Small intestine (tissue), 7 donors: ENCODE data around the gene HTRA2. TPM values are rescaled to one million over a fixed set of nuclear protein-coding genes. Genes with fewer than 3 reads are reported as not detected.
A peak's percentile ranks its signal among the peaks of the same experiment; 100 is the strongest.

Experiments used
- DNase-seq, 2 donors: peaks; one replicate each; pipeline versions ENCODE4 v3.0.0 to v3.0.0-alpha.2; 2013
- FAIRE-seq: peaks from 2 replicates; lab custom pipeline; 2012; peaks lifted over from hg19 to GRCh38; lab: Jason Lieb, UNC
- H3K27ac ChIP-seq, 3 donors: one replicate each; pipeline ENCODE4 v1.5.1; 2013; ENCODE audit warnings: low read length in 2 of 3, mild to moderate bottlenecking in 2 of 3, control low read depth in 1 of 3, inconsistent platforms in 1 of 3, low read depth in 1 of 3, moderate library complexity in 1 of 3
- H3K27me3 ChIP-seq, 3 donors: one replicate each; pipeline ENCODE4 v1.6.1; 2013; ENCODE audit warnings: low read length in 3 of 3, inconsistent platforms in 1 of 3; ENCODE audit not compliant: control insufficient read depth in 3 of 3, insufficient read depth in 3 of 3
- H3K36me3 ChIP-seq, 3 donors: one replicate each; pipeline ENCODE4 v1.6.1; 2013; ENCODE audit warnings: low read length in 3 of 3, inconsistent platforms in 1 of 3, low read depth in 1 of 3, mild to moderate bottlenecking in 1 of 3, moderate library complexity in 1 of 3; ENCODE audit not compliant: control insufficient read depth in 3 of 3, insufficient read depth in 2 of 3
- H3K4me1 ChIP-seq, 3 donors: one replicate each; pipeline ENCODE4 v1.6.1; 2013; ENCODE audit warnings: low read length in 2 of 3, inconsistent platforms in 1 of 3, low read depth in 1 of 3, mild to moderate bottlenecking in 1 of 3, moderate library complexity in 1 of 3; ENCODE audit not compliant: control insufficient read depth in 3 of 3, insufficient read depth in 2 of 3
- H3K4me3 ChIP-seq, 3 donors: one replicate each; pipeline ENCODE4 v1.5.1; 2013; ENCODE audit warnings: low read length in 3 of 3, control low read depth in 1 of 3, inconsistent platforms in 1 of 3, low read depth in 1 of 3, mild to moderate bottlenecking in 1 of 3, moderate library complexity in 1 of 3
- H3K9me3 ChIP-seq, 2 donors: one replicate each; pipeline ENCODE4 v1.6.1; 2013; ENCODE audit warnings: low read depth in 1 of 2, low read length in 1 of 2; ENCODE audit not compliant: control insufficient read depth in 2 of 2, insufficient read depth in 1 of 2
- WGBS, 3 donors: extraction: QIAGEN DNeasy Blood & Tissue Kit; methylation state at CpG; one replicate each; pipeline ENCODE4 v1.1.7; 2013; 5-methylcytosine and 5-hydroxymethylcytosine counted together
- polyA plus RNA-seq, 4 donors: library from polyadenylated mRNA; stranded (reverse) in 3 of 4; unstranded in 1 of 4; fragments of 200-250 nt in 3 of 4; fragments of 120-200 nt in 1 of 4; gene quantifications; one replicate each; pipeline versions ENCODE4 v1.2.1 to v1.2.3, GENCODE V29; 2013
- donor health status: healthy with polysubstance abuse.
- donor health status: control.
- donor health status: control.
- donor health status: Bipolar disorder and iron deficiency.
- donor health status: healthy.

Gene HTRA2
- polyA plus RNA-seq, 4 donors: 20.4 to 42.3 (median 28.1) TPM

DNA sequence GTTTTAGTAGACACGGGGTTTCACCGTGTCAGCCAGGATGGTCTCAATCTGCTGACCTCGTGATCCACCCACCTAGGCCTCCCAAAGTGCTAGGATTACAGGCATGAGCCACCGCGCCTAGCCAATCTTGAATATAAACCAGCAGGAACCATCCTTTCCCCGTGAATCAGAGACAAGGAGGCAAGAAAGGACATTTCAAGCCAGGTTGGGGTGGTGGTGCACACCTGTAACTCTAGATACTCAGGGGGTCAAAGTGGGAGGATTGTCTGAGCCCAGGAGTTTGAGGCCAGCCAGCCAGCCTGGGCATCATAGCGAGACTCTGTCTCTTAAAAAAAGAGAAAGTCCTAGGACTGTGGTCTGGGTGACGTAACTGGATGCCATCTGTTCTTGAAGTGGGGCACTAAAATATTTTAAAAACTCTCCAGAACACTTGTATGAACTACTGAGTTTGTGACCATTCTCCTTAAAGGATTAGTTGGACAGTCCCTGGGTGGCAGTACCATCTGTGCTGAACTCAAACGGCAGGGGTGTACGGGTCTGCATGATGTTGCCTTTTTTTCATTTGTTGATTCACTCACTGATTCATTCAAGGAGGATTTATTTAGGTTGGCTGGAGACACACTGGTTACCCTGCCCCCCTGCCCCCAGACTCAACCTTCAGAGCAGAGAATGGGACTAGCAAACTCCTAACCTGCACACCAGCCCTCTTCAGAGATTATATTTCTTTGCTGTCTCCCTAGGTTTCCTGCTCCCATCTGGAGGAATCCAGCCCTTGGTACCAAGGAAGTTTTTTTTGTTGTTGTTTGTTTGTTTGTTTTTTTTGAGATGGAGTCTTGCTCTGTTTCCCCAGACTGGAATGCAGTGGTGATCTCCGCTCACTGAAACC is 18.4 kb upstream of the HTRA2 start:
- Histone ChIP-seq H3K27ac (no peak overlapping the region), H3K9me3 (peaks cover 0 to 7% of the 10 kb centered on the region in 2 donors), H3K36me3 (peaks cover 0 to 4% (median 0%) of the 10 kb centered on the region in 3 donors), H3K27me3 (peaks cover 7 to 79% (median 41%) of the 10 kb centered on the region in 3 donors), H3K4me3 (no peak overlapping the region), H3K4me1 (peaks cover 0 to 26% (median 10%) of the 10 kb centered on the region in 3 donors)
- FAIRE-seq (no peak), DNase-seq (no peak)
- 27 to 41% (median 39%) methylated on average over 11 of the region's 11 CpGs for WGBS, 3 donors

DNA sequence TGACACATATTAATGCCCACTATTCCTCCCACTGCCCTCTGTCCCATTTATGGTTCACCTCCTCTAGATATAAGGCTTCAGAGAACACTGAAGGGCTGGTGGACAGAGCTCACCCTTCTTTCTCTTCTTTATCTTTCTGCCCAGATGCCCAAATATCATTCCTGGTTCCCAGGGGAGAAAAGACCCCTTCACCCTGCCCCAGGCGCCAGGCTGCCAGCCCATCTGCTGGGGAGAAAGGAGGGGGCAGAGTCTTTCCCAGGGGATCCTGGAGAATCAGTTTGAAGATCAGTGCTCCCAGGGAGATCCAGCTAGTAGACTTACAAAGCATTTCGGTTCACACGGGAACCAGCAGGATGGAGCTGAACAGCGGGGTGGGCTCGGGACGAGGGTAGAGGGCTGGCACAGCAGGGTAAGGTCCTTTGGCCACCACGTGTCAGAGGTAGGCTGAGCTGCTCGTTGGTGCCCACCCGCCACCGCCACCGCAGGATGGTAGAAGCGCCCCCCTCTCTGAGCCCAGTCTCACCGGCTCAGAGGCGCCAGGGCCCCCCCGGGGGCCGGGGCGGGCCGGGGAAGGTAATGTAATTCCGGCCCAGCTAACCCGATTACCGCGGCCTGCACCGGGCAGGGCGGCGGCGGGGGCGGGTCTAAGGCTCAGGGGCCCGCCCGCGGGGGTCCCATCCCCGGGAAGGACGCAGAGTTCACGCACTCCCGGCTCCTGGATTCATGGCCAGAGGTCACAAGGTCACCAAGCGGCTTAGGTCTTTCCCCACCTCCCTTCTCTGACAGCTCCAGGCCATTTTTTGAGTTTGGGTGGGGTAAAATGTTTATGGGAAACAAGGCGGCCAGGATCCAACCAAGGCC is 16.8 kb upstream of the HTRA2 start:
- no peak for DNase-seq
- 8 to 16% (median 12%) methylated on average over 21 to 36 of the region's 36 CpGs for WGBS, 3 donors
- H3K27ac ChIP-seq: no peak overlapping the region
- H3K4me3 ChIP-seq: no peak overlapping the region
- peaks cover 0 to 8% of the 10 kb centered on the region in 2 donors for H3K9me3 ChIP-seq
- H3K36me3 ChIP-seq: peaks cover 0 to 3% (median 2%) of the 10 kb centered on the region in 3 donors
- no peak for FAIRE-seq
- H3K27me3 ChIP-seq: peaks cover 9 to 95% (median 46%) of the 10 kb centered on the region in 3 donors
- H3K4me1 ChIP-seq: peaks cover 0 to 19% (median 12%) of the 10 kb centered on the region in 3 donors

DNA sequence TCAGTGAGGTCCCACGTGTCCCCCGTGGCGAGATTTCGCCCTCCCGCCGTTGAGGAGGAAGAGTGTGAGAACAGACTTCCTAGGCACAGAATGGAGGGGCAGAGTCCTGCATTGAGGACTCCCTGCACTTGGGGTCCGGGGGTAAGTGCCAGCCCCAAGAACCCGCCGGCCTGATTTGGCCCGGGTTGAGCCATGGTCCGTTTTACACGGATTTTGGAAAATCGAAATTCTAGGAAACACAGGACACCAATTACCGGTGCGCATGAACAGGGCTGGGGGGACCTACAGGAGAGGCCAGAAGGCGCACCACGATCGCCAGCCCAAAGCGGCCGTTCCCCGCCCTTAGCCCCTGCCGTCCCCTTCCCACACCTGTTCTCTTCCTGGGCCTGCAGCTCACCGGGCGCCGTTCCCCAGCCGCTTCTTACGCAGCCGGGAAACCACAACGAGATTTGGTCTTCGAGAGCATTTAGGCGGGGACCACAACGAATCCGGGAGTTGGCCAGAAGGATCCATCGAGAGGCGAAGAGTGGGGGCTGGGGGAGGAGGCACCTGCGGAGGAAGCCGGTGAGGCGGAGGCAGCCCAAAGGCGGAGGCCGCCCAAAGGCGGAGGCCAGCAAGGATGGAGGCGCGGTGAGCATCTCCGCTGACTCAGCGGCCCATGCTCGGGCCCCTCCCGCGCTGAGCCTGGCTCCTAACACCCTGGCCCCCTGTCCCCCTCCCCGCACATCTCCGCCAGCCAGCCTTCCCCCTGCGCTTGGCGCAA is 15.9 kb upstream of the HTRA2 start:
- peaks cover 0 to 13% (median 9%) of the 10 kb centered on the region in 3 donors for H3K4me1 ChIP-seq
- DNase-seq: peak in 1 of 2 donors; percentile 58
- H3K27ac ChIP-seq: peak overlapping the region in 1 of 3 donors; percentile 11
- peaks cover 0 to 4% (median 2%) of the 10 kb centered on the region in 3 donors for H3K36me3 ChIP-seq
- peaks cover 0 to 8% of the 10 kb centered on the region in 2 donors for H3K9me3 ChIP-seq
- 4 to 5% (median 4%) methylated on average over 39 to 52 of the region's 52 CpGs for WGBS, 3 donors
- H3K4me3 ChIP-seq: no peak overlapping the region
- FAIRE-seq: no peak
- H3K27me3 ChIP-seq: peaks cover 9 to 95% (median 49%) of the 10 kb centered on the region in 3 donors

DNA sequence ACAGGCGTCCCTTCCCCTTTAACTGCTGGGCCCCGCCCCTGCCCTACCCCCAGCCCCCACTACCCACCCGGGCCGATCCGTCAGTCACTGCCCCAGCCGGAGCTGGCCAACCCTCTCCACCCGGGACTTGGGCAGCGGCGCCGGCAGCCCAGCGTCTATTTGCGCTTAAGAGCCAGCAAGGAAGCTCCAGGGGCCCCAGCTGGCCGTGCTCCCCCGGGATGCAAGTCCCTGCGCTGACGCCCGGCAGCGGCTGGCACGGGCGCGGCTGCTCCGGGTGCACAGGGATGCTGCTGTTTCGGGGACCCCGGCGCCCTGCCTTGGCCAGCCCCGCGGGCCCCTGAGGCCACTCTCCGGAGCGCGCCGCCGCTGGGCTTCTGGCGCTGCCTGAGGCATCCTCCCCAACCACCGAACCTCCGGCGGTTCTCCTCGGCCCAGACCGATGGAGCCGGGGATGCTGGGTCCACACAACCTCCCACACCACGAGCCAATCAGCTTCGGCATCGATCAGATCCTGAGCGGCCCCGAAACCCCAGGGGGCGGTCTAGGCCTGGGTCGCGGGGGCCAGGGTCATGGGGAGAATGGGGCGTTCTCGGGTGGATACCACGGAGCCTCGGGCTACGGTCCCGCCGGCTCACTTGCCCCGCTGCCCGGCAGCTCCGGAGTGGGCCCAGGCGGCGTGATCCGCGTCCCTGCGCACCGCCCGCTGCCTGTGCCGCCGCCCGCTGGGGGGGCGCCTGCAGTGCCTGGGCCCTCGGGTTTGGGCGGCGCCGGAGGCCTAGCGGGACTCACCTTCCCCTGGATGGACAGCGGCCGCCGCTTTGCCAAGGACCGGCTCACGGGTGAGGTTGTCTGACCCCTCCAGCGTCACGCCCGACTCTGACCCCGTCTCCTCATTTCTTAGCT is 15.1 kb upstream of the HTRA2 start, which contains the start of gene TLX2:
TLX2 (plus strand) TSS at position 83 of the 903 bp plus-strand sequence; CDS start at position 440, 357 bp downstream.
- Histone ChIP-seq H3K27me3 (peaks cover 9 to 96% (median 49%) of the 10 kb centered on the region in 3 donors), H3K4me3 (peak within 1 kb of the TSS in 1 of 3 donors; percentile 10)

DNA sequence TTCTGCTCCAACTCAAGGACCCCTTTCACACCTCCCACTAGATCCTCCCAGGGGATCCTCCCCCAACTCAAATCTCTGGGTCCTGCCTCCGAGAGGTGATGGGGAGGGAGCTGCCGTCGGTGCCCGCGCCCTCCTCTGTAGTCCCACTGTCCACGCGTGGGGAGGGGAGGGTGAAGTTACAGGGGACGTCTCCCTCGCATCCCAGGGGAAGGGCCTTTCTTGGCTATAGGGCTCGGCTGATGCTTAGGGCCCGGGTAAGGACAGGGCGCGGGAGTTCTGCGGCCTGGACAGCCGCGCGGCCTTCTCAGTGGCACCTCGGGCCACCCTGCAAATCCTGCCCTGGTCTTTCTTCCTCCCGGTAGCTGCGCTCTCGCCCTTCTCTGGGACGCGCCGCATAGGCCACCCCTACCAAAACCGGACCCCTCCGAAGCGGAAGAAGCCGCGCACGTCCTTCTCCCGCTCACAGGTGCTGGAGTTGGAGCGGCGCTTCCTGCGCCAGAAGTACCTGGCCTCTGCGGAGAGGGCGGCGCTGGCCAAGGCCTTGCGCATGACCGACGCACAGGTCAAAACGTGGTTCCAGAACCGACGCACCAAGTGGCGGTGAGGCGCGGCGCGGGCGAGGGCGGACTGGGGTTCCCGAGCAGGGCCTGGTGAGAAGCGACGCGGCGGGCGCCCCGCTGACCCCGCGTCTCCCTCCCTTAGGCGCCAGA is 14.3 kb upstream of the HTRA2 start:
- Histone ChIP-seq H3K9me3 (peaks cover 0 to 8% of the 10 kb centered on the region in 2 donors), H3K4me3 (peak overlapping the region in 2 of 3 donors; percentile 35), H3K27me3 (peaks cover 9 to 95% (median 49%) of the 10 kb centered on the region in 3 donors), H3K36me3 (peaks cover 0 to 7% (median 6%) of the 10 kb centered on the region in 3 donors), H3K4me1 (peaks cover 0 to 13% (median 9%) of the 10 kb centered on the region in 3 donors), H3K27ac (no peak overlapping the region)
- DNase-seq (peak; percentile 27 to 68), FAIRE-seq (no peak)
- WGBS, 3 donors: 3 to 6% (median 4%) methylated on average over 52 to 60 of the region's 60 CpGs

More for the DNA sequence above, 15.1 kb upstream of the HTRA2 start, which contains the start of gene TLX2:
- DNase-seq (peak in 1 of 2 donors; percentile 40), FAIRE-seq (no peak)
- Histone ChIP-seq H3K9me3 (peaks cover 0 to 8% of the 10 kb centered on the region in 2 donors), H3K4me1 (peaks cover 0 to 13% (median 9%) of the 10 kb centered on the region in 3 donors), H3K27ac (peak within 1 kb of the TSS in 1 of 3 donors; percentile 11), H3K36me3 (peaks cover 0 to 7% (median 3%) of the 10 kb centered on the region in 3 donors)
- WGBS, 3 donors: 2 to 3% (median 3%) methylated on average over 74 to 82 of the region's 82 CpGs

DNA sequence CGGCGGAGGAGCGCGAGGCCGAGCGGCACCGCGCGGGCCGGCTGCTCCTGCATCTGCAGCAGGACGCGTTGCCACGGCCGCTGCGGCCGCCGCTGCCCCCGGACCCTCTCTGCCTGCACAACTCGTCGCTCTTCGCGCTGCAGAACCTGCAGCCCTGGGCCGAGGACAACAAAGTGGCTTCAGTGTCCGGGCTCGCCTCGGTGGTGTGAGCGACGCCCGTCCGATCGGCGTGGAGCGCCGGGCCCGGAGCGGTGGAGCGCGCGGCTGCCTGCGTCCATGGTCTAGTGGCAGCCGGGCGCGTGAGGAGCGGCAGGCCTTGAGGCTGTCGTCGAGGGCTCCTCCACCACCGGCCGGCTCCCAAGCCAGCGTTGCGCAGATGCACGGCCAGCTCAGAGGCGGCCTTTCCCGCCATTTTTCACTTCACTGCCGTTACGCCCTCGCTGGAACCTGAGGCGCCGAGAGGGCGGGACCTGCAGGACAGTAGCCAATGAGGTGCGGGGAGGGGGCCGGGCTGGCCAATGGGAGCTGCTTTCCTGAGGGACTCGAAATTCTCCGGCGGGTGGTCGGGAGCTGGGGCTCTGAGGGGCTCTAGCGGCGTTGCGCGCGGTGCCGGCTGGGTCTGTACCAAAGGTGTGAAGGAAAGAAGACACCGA is 13.6 kb upstream of the HTRA2 start:
- WGBS, 3 donors: 4 to 9% (median 9%) methylated on average over 51 to 72 of the region's 72 CpGs
- H3K27me3 ChIP-seq: peaks cover 9 to 93% (median 47%) of the 10 kb centered on the region in 3 donors
- DNase-seq (peak; percentile 65 to 78), FAIRE-seq (no peak)
- peaks cover 0 to 13% (median 9%) of the 10 kb centered on the region in 3 donors for H3K4me1 ChIP-seq
- H3K36me3 ChIP-seq: peaks cover 0 to 7% (median 6%) of the 10 kb centered on the region in 3 donors
- peak overlapping the region in 2 of 3 donors; percentile 35 for H3K4me3 ChIP-seq
- peaks cover 0 to 8% of the 10 kb centered on the region in 2 donors for H3K9me3 ChIP-seq
- no peak overlapping the region for H3K27ac ChIP-seq
